Mesendoderm (in vitro differentiated cells): ENCODE data around the gene ZNF565.
"Not testable (repeated sequence)": the region's sequence is repeated elsewhere in the genome, so short reads cannot be mapped to it uniquely, and the experiment has no call there.

Source experiments
- DNase-seq: peaks from one replicate; pipeline ENCODE4 v3.0.0; 2013
- H2AK5ac ChIP-seq: 2 replicates; pipeline ENCODE4 v1.6.1; 2013; ENCODE audit warnings: low read length, inconsistent platforms
- H2BK120ac ChIP-seq: 2 replicates; pipeline ENCODE4 v1.6.1; 2013; ENCODE audit warnings: low read depth, mild to moderate bottlenecking, low read length, moderate library complexity, mixed read lengths
- H2BK15ac ChIP-seq: replicated peaks from 2 replicates; pipeline ENCODE4 v1.6.1; 2013; ENCODE audit warnings: low read depth, mild to moderate bottlenecking, moderate library complexity
- H2BK5ac ChIP-seq: 2 replicates; pipeline ENCODE4 v1.6.1; 2013; ENCODE audit warnings: low read length, inconsistent platforms
- H3K18ac ChIP-seq: 2 replicates; pipeline ENCODE4 v1.6.1; 2013; ENCODE audit warnings: mild to moderate bottlenecking, low read length, mixed read lengths
- H3K23ac ChIP-seq: one replicate; pipeline ENCODE4 v1.6.1; 2013; ENCODE audit warnings: low read length
- H3K27ac ChIP-seq: 2 replicates; pipeline ENCODE4 v1.5.1; 2013; ENCODE audit warnings: low read depth, mild to moderate bottlenecking, inconsistent platforms, low read length, moderate library complexity
- H3K27me3 ChIP-seq: 2 replicates; pipeline ENCODE4 v1.6.1; 2013; ENCODE audit warnings: low read length, control low read depth, mild to moderate bottlenecking, inconsistent platforms; ENCODE audit not compliant: insufficient read depth, poor library complexity
- H3K36me3 ChIP-seq: 2 replicates; pipeline ENCODE4 v1.6.1; 2013; ENCODE audit warnings: low read length, inconsistent platforms; ENCODE audit not compliant: control insufficient read depth, insufficient read depth
- H3K4ac ChIP-seq: one replicate; pipeline ENCODE4 v1.6.1; 2013; ENCODE audit warnings: low read depth, mild to moderate bottlenecking, low read length, moderate library complexity
- H3K4me1 ChIP-seq: 2 replicates; pipeline ENCODE4 v1.6.1; 2013; ENCODE audit warnings: low read depth, low read length, inconsistent platforms; ENCODE audit not compliant: control insufficient read depth
- H3K4me2 ChIP-seq: 2 replicates; pipeline ENCODE4 v1.6.1; 2013; ENCODE audit warnings: low read length
- H3K4me3 ChIP-seq: 2 replicates; pipeline ENCODE4 v1.5.1; 2013; ENCODE audit warnings: mild to moderate bottlenecking, low read length
- H3K56ac ChIP-seq: one replicate; pipeline ENCODE4 v1.6.1; 2013; ENCODE audit warnings: low read length
- H3K79me1 ChIP-seq: 2 replicates; pipeline ENCODE4 v1.6.1; 2013; ENCODE audit warnings: low read length, inconsistent platforms
- H3K79me2 ChIP-seq: 2 replicates; pipeline ENCODE4 v1.6.1; 2013; ENCODE audit warnings: mild to moderate bottlenecking, low read length; ENCODE audit not compliant: control insufficient read depth, insufficient read depth
- H3K9ac ChIP-seq: 2 replicates; pipeline ENCODE4 v1.6.1; 2013; ENCODE audit warnings: low read length, inconsistent platforms
- H4K5ac ChIP-seq: one replicate; pipeline ENCODE4 v1.6.1; 2013; ENCODE audit warnings: low read length
- H4K8ac ChIP-seq: one replicate; pipeline ENCODE4 v1.6.1; 2013; ENCODE audit warnings: low read depth, mild to moderate bottlenecking, control low read depth, low read length, moderate library complexity
- WGBS: extraction: QIAGEN DNeasy Blood & Tissue Kit; methylation state at CpG from one replicate; pipeline ENCODE4 v1.1.7; 2013; ENCODE audit warnings: low lambda C conversion rate, missing lambda C conversion rate; ENCODE audit not compliant: insufficient coverage; ENCODE audit errors: extremely low coverage; 5-methylcytosine and 5-hydroxymethylcytosine counted together

ZNF565 gene

GRCh38 chr19:36244066-36244465 is 29.6 kb upstream of the ZNF565 start:
- Histone ChIP-seq H3K79me1 (no peaks in the 10 kb centered on the region), H3K4me3 (no peak overlapping the region), H3K23ac (no peak overlapping the region), H3K18ac (no peak overlapping the region), H3K79me2 (no peaks in the 10 kb centered on the region), H2AK5ac (no peak overlapping the region), H2BK5ac (no peak overlapping the region), H3K4ac (no peak overlapping the region), H4K8ac (no peak overlapping the region), H3K9ac (no peak overlapping the region), H4K5ac (no peak overlapping the region), H3K4me2 (no peak overlapping the region), H3K56ac (no peak overlapping the region), H2BK15ac (no peak overlapping the region), H3K36me3 (no peaks in the 10 kb centered on the region), H3K4me1 (no peaks in the 10 kb centered on the region), H2BK120ac (no peak overlapping the region), H3K27me3 (no peaks in the 10 kb centered on the region), H3K27ac (no peak overlapping the region)
- no CpG with 5 or more reads among the region's 11 CpGs for WGBS
- peak; percentile 58 for DNase-seq

- Histone ChIP-seq H2AK5ac (no peak overlapping the region), H3K56ac (no peak overlapping the region), H2BK120ac (no peak overlapping the region), H3K23ac (no peak overlapping the region), H3K79me1 (peaks cover 2% of the 10 kb centered on the region), H3K27me3 (no peaks in the 10 kb centered on the region), H3K27ac (no peak overlapping the region), H3K18ac (no peak overlapping the region), H3K4me2 (no peak overlapping the region), H3K4ac (no peak overlapping the region), H2BK5ac (no peak overlapping the region), H2BK15ac (no peak overlapping the region), H3K36me3 (peaks cover 16% of the 10 kb centered on the region), H4K5ac (no peak overlapping the region), H3K4me3 (no peak overlapping the region), H3K9ac (no peak overlapping the region), H3K4me1 (no peaks in the 10 kb centered on the region), H3K79me2 (no peaks in the 10 kb centered on the region), H4K8ac (no peak overlapping the region)
- DNase-seq = no peak
- WGBS = no CpG with 5 or more reads among the region's 3 CpGs
Measured at GRCh38 chr19:36236946-36237310, 22.5 kb upstream of the ZNF565 start.

GRCh38 chr19:36236304-36236945 is 22.0 kb upstream of the ZNF565 start:
- Histone ChIP-seq H2BK15ac (no peak overlapping the region), H3K27ac (no peak overlapping the region), H3K9ac (no peak overlapping the region), H3K4me2 (no peak overlapping the region), H3K4ac (no peak overlapping the region), H3K4me3 (no peak overlapping the region), H2BK5ac (no peak overlapping the region), H2AK5ac (no peak overlapping the region), H3K79me2 (no peaks in the 10 kb centered on the region), H3K27me3 (no peaks in the 10 kb centered on the region), H4K5ac (no peak overlapping the region), H3K36me3 (peaks cover 16% of the 10 kb centered on the region), H3K23ac (no peak overlapping the region), H2BK120ac (no peak overlapping the region), H3K79me1 (peaks cover 2% of the 10 kb centered on the region), H3K56ac (no peak overlapping the region), H3K18ac (no peak overlapping the region), H3K4me1 (no peaks in the 10 kb centered on the region), H4K8ac (no peak overlapping the region)
- no CpG with 5 or more reads among the region's 6 CpGs for WGBS
- DNase-seq = no peak

- not testable (repeated sequence) for H3K4ac ChIP-seq, H2BK15ac ChIP-seq, H3K27ac ChIP-seq, H3K4me3 ChIP-seq, H3K27me3 ChIP-seq, H3K9ac ChIP-seq, H3K56ac ChIP-seq, H2BK120ac ChIP-seq, H3K79me1 ChIP-seq, H2BK5ac ChIP-seq, H4K5ac ChIP-seq, H3K23ac ChIP-seq, H2AK5ac ChIP-seq, H3K4me2 ChIP-seq, H3K18ac ChIP-seq, H3K4me1 ChIP-seq, H3K79me2 ChIP-seq, H4K8ac ChIP-seq
- no CpG with 5 or more reads among the region's 7 CpGs for WGBS
- peaks cover 22% of the 10 kb centered on the region for H3K36me3 ChIP-seq
- peak; percentile 62 for DNase-seq
Measured at GRCh38 chr19:36233626-36234025, 19.2 kb upstream of the ZNF565 start.

GRCh38 chr19:36225219-36225892 is 10.9 kb upstream of the ZNF565 start:
- H3K4me3 ChIP-seq = no peak overlapping the region
- no peak overlapping the region for H3K27ac ChIP-seq
- WGBS = no CpG with 5 or more reads among the region's 5 CpGs
- no peak overlapping the region for H3K4me2 ChIP-seq
- H2BK15ac ChIP-seq = no peak overlapping the region
- H3K56ac ChIP-seq = no peak overlapping the region
- no peak overlapping the region for H2AK5ac ChIP-seq
- H3K9ac ChIP-seq = no peak overlapping the region
- no peaks in the 10 kb centered on the region for H3K4me1 ChIP-seq
- no peaks in the 10 kb centered on the region for H3K27me3 ChIP-seq
- no peak overlapping the region for H3K23ac ChIP-seq
- DNase-seq = no peak
- no peak overlapping the region for H3K18ac ChIP-seq
- H2BK5ac ChIP-seq = no peak overlapping the region
- H4K8ac ChIP-seq = no peak overlapping the region
- peaks cover 17% of the 10 kb centered on the region for H3K36me3 ChIP-seq
- H3K79me2 ChIP-seq = peaks cover 61% of the 10 kb centered on the region
- H3K79me1 ChIP-seq = peaks cover 14% of the 10 kb centered on the region
- no peak overlapping the region for H4K5ac ChIP-seq
- H3K4ac ChIP-seq = no peak overlapping the region
- H2BK120ac ChIP-seq = no peak overlapping the region

GRCh38 chr19:36222503-36222902 is 8.0 kb upstream of the ZNF565 start:
- Histone ChIP-seq H3K56ac (no peak overlapping the region), H3K9ac (no peak overlapping the region), H2BK15ac (no peak overlapping the region), H3K23ac (no peak overlapping the region), H2AK5ac (no peak overlapping the region), H3K27me3 (no peaks in the 10 kb centered on the region), H3K4me1 (no peaks in the 10 kb centered on the region), H3K36me3 (peaks cover 5% of the 10 kb centered on the region), H3K4me2 (no peak overlapping the region), H3K79me1 (peaks cover 2% of the 10 kb centered on the region), H3K4me3 (no peak overlapping the region), H4K8ac (no peak overlapping the region), H3K18ac (no peak overlapping the region), H3K4ac (no peak overlapping the region), H3K79me2 (peaks cover 66% of the 10 kb centered on the region), H4K5ac (no peak overlapping the region), H2BK5ac (no peak overlapping the region), H2BK120ac (no peak overlapping the region), H3K27ac (no peak overlapping the region)
- no peak for DNase-seq
- WGBS = no CpG with 5 or more reads among the region's 4 CpGs
